CD14-positive monocyte (primary cell): ENCODE measurements around the gene ASIC2. TPM values are rescaled to one million over a fixed set of nuclear protein-coding genes. Genes with fewer than 3 reads are reported as not detected.

Experiments used
- DNase-seq, 3 donors: peaks; one replicate each; pipeline ENCODE4 v3.0.0-alpha.2; 2011 to 2022
- H2AFZ ChIP-seq: 2 replicates; pipeline ENCODE4 v1.6.0; 2012; ENCODE audit warnings: mild to moderate bottlenecking, low read depth, low read length, inconsistent platforms; ENCODE audit not compliant: insufficient read depth, poor library complexity, severe bottlenecking
- H3K27ac ChIP-seq, 2 donors: 1 replicate in 1 of 2; 2 replicates in 1 of 2; pipeline ENCODE4 v1.5.1; 2012 to 2013; ENCODE audit warnings: low read length in 2 of 2, control low read depth in 1 of 2, inconsistent platforms in 1 of 2, low read depth in 1 of 2, mild to moderate bottlenecking in 1 of 2
- H3K27me3 ChIP-seq, 2 donors: one replicate each; pipeline versions ENCODE4 v1.6.0 to v1.6.1; 2011 to 2013; ENCODE audit warnings: low read length in 2 of 2; ENCODE audit not compliant: control insufficient read depth in 2 of 2, insufficient read depth in 2 of 2
- H3K36me3 ChIP-seq, 2 donors: replicated peaks in 1 of 2; 1 replicate in 1 of 2; 2 replicates in 1 of 2; pipeline versions ENCODE4 v1.5.1 to v1.6.1; 2012 to 2013; ENCODE audit warnings: low read length in 2 of 2, control low read depth in 1 of 2, inconsistent platforms in 1 of 2, mild to moderate bottlenecking in 1 of 2; ENCODE audit not compliant: insufficient read depth in 2 of 2, control insufficient read depth in 1 of 2
- H3K4me1 ChIP-seq, 2 donors: 1 replicate in 1 of 2; 2 replicates in 1 of 2; pipeline versions ENCODE4 v1.5.1 to v1.6.1; 2012 to 2013; ENCODE audit warnings: low read length in 2 of 2, control low read depth in 1 of 2, inconsistent platforms in 1 of 2, mild to moderate bottlenecking in 1 of 2, moderate library complexity in 1 of 2; ENCODE audit not compliant: insufficient read depth in 2 of 2, control insufficient read depth in 1 of 2
- H3K4me2 ChIP-seq: replicated peaks from 2 replicates; pipeline ENCODE3; 2012; ENCODE audit warnings: low read length, moderate library complexity, mild to moderate bottlenecking; ENCODE audit not compliant: poor library complexity, severe bottlenecking; ENCODE audit errors: extremely low read depth
- H3K4me3 ChIP-seq, 3 experiments: fragments of 200-600 bp in 1 of 3; sonication (generic) in 1 of 3; replicated peaks in 1 of 3; 1 replicate in 2 of 3; 2 replicates in 1 of 3; pipeline ENCODE4 v1.5.1; 2011 to 2013; ENCODE audit warnings: low read length in 3 of 3, mild to moderate bottlenecking in 3 of 3, control low read depth in 2 of 3, low read depth in 2 of 3, inconsistent platforms in 1 of 3, moderate library complexity in 1 of 3
- H3K79me2 ChIP-seq: 2 replicates; pipeline ENCODE4 v1.6.0; 2012; ENCODE audit warnings: mild to moderate bottlenecking, control low read depth, inconsistent platforms, low read length, moderate library complexity; ENCODE audit not compliant: insufficient read depth
- H3K9ac ChIP-seq: 2 replicates; pipeline ENCODE4 v1.6.0; 2017; ENCODE audit warnings: low read length, mild to moderate bottlenecking; ENCODE audit not compliant: insufficient read depth, poor library complexity, severe bottlenecking
- H3K9me3 ChIP-seq, 2 donors: replicated peaks in 1 of 2; 1 replicate in 1 of 2; 2 replicates in 1 of 2; pipeline versions ENCODE4 v1.5.1 to v1.6.1; 2012 to 2013; ENCODE audit warnings: low read length in 2 of 2, control low read depth in 1 of 2; ENCODE audit not compliant: control insufficient read depth in 1 of 2, insufficient read depth in 1 of 2
- H4K20me1 ChIP-seq: 2 replicates; pipeline ENCODE4 v1.6.0; 2012; ENCODE audit warnings: mild to moderate bottlenecking, low read length, control low read depth, moderate library complexity; ENCODE audit not compliant: insufficient read depth
- H3K27ac Mint-ChIP-seq, 7 donors: one replicate each; pipeline ENCODE4 v1.8.0; 2020; ENCODE audit warnings: mild to moderate bottlenecking in 7 of 7, mixed read lengths in 7 of 7, moderate library complexity in 6 of 7, inconsistent platforms in 2 of 7
- H3K27me3 Mint-ChIP-seq, 3 donors: one replicate each; pipeline ENCODE4 v1.8.0; 2021 to 2022; ENCODE audit warnings: low read depth in 3 of 3, mild to moderate bottlenecking in 3 of 3, mixed read lengths in 3 of 3, moderate library complexity in 3 of 3, inconsistent platforms in 1 of 3
- H3K36me3 Mint-ChIP-seq, 2 donors: one replicate each; pipeline ENCODE4 v1.8.0; 2020; ENCODE audit warnings: mixed read lengths in 2 of 2, inconsistent platforms in 1 of 2, mild to moderate bottlenecking in 1 of 2
- H3K4me1 Mint-ChIP-seq: one replicate; pipeline ENCODE4 v1.8.0; 2020; ENCODE audit warnings: mild to moderate bottlenecking, mixed read lengths
- H3K4me3 Mint-ChIP-seq, 2 donors: one replicate each; pipeline ENCODE4 v1.8.0; 2020; ENCODE audit warnings: mild to moderate bottlenecking in 2 of 2, mixed read lengths in 2 of 2, moderate library complexity in 1 of 2
- H3K9me3 Mint-ChIP-seq, 7 donors: one replicate each; pipeline ENCODE4 v1.8.0; 2020 to 2022; ENCODE audit warnings: mixed read lengths in 7 of 7, mild to moderate bottlenecking in 6 of 7, moderate library complexity in 6 of 7, inconsistent platforms in 2 of 7
- WGBS: methylation state at CpG from one replicate; pipeline ENCODE4 v1.1.5; 2013; ENCODE audit warnings: missing lambda C conversion rate; ENCODE audit not compliant: insufficient coverage; 5-methylcytosine and 5-hydroxymethylcytosine counted together
- intact Hi-C, 2 donors: fragments of 100-400 bp; cut with micrococcal nuclease; formaldehyde crosslinking; loops; one replicate each; pipeline versions ENCODE4 v1.15.0 to v1.15.1; 2023
- polyA plus RNA-seq, 3 donors: library from polyadenylated mRNA; depleted of rRNA in 1 of 3; unstranded in 2 of 3; stranded (reverse) in 1 of 3; fragments of 300-500 nt in 2 of 3; fragments of >200 nt in 1 of 3; fragmentation: Illumina TruSeq in 2 of 3; gene quantifications; 1 replicate in 2 of 3; 2 replicates in 1 of 3; pipeline ENCODE4 v1.2.3, GENCODE V29; 2012 to 2021
- TF ChIP-seq, protein P1 (sequence below): fragments of 200-600 bp; IDR thresholded peaks from one replicate; pipeline ENCODE4 v1.8.0; 2022; ENCODE audit warnings: antibody characterized with exemption, mild to moderate bottlenecking

Gene ASIC2
- polyA plus RNA-seq, 3 donors: not detected

DNA sequence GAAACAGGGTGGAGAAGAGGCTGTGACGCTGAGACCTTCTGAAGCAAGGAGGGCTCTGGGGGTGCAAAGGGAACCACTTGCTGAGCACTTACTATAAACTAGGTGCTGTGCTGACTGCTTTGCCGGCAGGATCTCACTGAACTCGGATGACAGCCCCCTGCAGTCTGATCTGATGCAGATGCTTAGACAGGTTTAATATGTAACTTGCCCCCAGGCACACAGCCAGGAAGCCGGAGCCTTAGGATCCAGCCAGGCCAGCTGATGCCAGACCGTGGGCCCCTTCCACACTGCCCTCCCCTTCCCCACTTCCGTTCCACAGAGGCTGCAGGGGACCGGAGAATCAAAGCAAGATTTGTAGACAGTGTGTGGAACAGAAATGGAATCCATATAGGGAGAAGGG lies 278.3 kb downstream of the ASIC2 start:
- Histone ChIP-seq H3K4me1 (no peaks in the 10 kb centered on the region), H3K4me3 (no peak overlapping the region), H3K9me3 (no peaks in the 10 kb centered on the region), H3K79me2 (no peaks in the 10 kb centered on the region), H3K36me3 (no peaks in the 10 kb centered on the region), H4K20me1 (no peaks in the 10 kb centered on the region), H2AFZ (no peak overlapping the region), H3K4me2 (no peak overlapping the region), H3K9ac (no peak overlapping the region), H3K27me3 (no peaks in the 10 kb centered on the region), H3K27ac (no peak overlapping the region)
- H3K36me3 Mint-ChIP-seq: no peaks in the 10 kb centered on the region
- no peak overlapping the region for H3K4me3 Mint-ChIP-seq
- WGBS: 100% methylated on average over 3 of the region's 7 CpGs
- intact Hi-C loops: no loop called here
- no peaks in the 10 kb centered on the region for H3K4me1 Mint-ChIP-seq
- H3K9me3 Mint-ChIP-seq: no peaks in the 10 kb centered on the region
- DNase-seq: no peak
- H3K27me3 Mint-ChIP-seq: peaks cover 1 to 8% (median 5%) of the 10 kb centered on the region in 3 donors
- TF ChIP-seq, protein P1, sequence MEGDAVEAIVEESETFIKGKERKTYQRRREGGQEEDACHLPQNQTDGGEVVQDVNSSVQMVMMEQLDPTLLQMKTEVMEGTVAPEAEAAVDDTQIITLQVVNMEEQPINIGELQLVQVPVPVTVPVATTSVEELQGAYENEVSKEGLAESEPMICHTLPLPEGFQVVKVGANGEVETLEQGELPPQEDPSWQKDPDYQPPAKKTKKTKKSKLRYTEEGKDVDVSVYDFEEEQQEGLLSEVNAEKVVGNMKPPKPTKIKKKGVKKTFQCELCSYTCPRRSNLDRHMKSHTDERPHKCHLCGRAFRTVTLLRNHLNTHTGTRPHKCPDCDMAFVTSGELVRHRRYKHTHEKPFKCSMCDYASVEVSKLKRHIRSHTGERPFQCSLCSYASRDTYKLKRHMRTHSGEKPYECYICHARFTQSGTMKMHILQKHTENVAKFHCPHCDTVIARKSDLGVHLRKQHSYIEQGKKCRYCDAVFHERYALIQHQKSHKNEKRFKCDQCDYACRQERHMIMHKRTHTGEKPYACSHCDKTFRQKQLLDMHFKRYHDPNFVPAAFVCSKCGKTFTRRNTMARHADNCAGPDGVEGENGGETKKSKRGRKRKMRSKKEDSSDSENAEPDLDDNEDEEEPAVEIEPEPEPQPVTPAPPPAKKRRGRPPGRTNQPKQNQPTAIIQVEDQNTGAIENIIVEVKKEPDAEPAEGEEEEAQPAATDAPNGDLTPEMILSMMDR: no peak
- H3K27ac Mint-ChIP-seq: no peak overlapping the region

DNA sequence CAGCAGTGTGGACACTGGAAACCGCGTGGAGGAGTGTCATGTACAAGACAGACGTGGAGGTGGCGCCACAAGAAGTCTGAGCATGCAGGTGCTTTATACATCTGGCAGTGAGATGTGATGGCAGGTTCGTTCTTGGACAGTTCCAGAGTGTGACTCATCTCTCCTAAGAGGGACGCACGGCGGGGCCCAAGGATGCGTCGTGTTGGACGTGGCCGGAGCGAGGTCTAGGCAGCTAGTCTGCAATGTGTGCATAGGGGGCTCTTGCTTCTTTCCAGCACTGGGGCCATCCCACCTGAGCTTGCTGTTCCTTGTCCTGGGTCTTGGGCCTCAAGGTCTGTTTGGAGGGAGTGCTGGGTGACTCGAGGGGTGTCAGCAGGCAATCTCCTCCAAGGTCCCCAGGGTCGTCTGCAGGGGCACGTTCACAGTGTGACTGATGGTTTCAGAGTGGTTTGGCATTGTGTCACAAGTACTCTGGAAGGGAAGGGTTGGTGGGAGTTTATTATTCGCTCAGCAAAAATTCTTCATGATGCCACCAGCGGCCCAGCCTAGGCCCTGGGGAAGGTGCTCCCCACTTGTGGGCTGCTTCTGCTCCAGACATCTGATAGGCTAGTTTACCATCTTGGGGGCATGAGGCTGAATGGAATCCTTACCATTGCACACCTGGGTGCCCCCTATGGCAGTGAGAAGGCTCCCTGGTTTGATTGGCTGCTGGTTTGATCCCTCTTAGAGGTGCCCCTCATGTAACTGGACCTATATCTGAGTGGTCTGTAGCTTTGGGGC lies 279.3 kb downstream of the ASIC2 start:
- no peaks in the 10 kb centered on the region for H3K9me3 Mint-ChIP-seq
- H3K9me3 ChIP-seq: no peaks in the 10 kb centered on the region
- no peaks in the 10 kb centered on the region for H3K36me3 ChIP-seq
- no peak overlapping the region for H3K4me3 Mint-ChIP-seq
- intact Hi-C loops: no loop called here
- H2AFZ ChIP-seq: no peak overlapping the region
- H3K4me1 ChIP-seq: no peaks in the 10 kb centered on the region
- TF ChIP-seq, protein P1: no peak
- no peaks in the 10 kb centered on the region for H3K79me2 ChIP-seq
- no peak for DNase-seq
- peak overlapping the region in 1 of 7 donors; percentile 68 for H3K27ac Mint-ChIP-seq
- no peak overlapping the region for H3K4me2 ChIP-seq
- WGBS: 92% methylated on average over 17 of the region's 18 CpGs
- H4K20me1 ChIP-seq: no peaks in the 10 kb centered on the region
- H3K27me3 Mint-ChIP-seq: peaks cover 1 to 6% (median 2%) of the 10 kb centered on the region in 3 donors
- H3K4me3 ChIP-seq: no peak overlapping the region
- no peak overlapping the region for H3K9ac ChIP-seq
- H3K4me1 Mint-ChIP-seq: no peaks in the 10 kb centered on the region
- no peak overlapping the region for H3K27ac ChIP-seq
- no peaks in the 10 kb centered on the region for H3K27me3 ChIP-seq
- H3K36me3 Mint-ChIP-seq: no peaks in the 10 kb centered on the region
